ENCODE data around the gene SMOC2. TPM values are rescaled to one million over a fixed set of nuclear protein-coding genes. Genes with fewer than 3 reads are reported as not detected.

Gene SMOC2
- total and polyA plus RNA-seq, 2 of the 13 experiments (the other 11 are each of a cell fraction or from before 2014, with no cell fraction given) = not detected

DNA sequence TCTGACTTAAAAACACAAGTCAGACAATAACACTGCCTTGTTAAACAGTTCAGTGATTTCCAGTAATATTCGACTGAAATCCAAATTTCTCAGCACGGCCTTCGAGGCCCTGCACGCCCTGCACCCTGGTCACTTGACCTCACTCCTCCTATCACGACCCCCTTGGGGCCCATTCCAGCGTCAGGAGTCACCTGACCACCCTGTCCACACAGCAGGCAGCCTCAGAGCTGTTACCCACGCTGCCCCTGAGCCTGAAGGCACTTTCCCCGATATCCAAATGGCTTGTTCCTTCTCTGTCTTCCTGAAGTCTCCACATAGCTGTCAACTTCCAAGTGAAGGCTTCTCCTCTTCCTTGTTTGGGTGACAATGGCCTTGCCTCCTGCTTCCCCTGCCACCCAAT is 33.1 kb upstream of the SMOC2 start:
- Histone ChIP-seq H2AFZ (ENCODE audit: low read length) (no peak overlapping the region), H3K27ac (ENCODE audit: extremely low read length, insufficient read depth, low read length) (no peak overlapping the region), H3K36me3 (replicated peaks in 1 of 2; ENCODE audit: control insufficient read depth in 1 of 2, insufficient read depth in 2 of 2, low read length in 2 of 2) (no peaks in the 10 kb centered on the region), H3K4me3 (replicated peaks in 1 of 3; ENCODE audit: insufficient read depth in 1 of 3, low read depth in 2 of 3, low read length in 3 of 3) (no peak overlapping the region), H3K4me1 (ENCODE audit: insufficient read depth, low read length) (no peaks in the 10 kb centered on the region), H3K27me3 (ENCODE audit: control insufficient read depth in 1 of 2, insufficient read depth in 2 of 2, low read length in 2 of 2) (peaks cover 13 to 75% of the 10 kb centered on the region in 2 experiments), H3K9me3 (ENCODE audit: low read length) (no peaks in the 10 kb centered on the region), H3K79me2 (ENCODE audit: insufficient read depth, low read length) (no peaks in the 10 kb centered on the region), H3K9ac (ENCODE audit: insufficient read depth, low read depth, low read length) (no peak overlapping the region), H3K4me2 (ENCODE audit: low read depth, low read length) (no peak overlapping the region), H4K20me1 (ENCODE audit: insufficient read depth, low read length) (no peaks in the 10 kb centered on the region; the same call in 1 of the 2 replicates)
- in situ Hi-C loops (cut with HindIII; ENCODE audit: extremely low pct_ligation_motif_present, low pct_unique_long_range_greater_than_20kb) (no loop called here), intact Hi-C loops (cut with micrococcal nuclease; ENCODE audit: unreplicated experiment) (no loop called here)
- WGBS (ENCODE audit: low lambda C conversion rate) = 0% methylated on average over 8 of the region's 8 CpGs
- DNase-seq (ENCODE audit: low spot score) = no peak
- BruUV-seq (replicated peaks) = no TSS peak
- ChIA-PET CTCF (ENCODE audit: low intra/inter-chr PET ratio, low total read pairs) (no interaction called here), POLR2A (no interaction called here)
- no peak for FAIRE-seq
- TF ChIP-seq KLF11 (CRISPR knock-in tag; IDR thresholded peaks at IDR 0.05) (no peak), HNF4G (IDR thresholded peaks at IDR 0.05; ENCODE audit: borderline replicate concordance, low read depth, low read length) (no peak), HNF4G (CRISPR knock-in tag; IDR thresholded peaks at IDR 0.05; ENCODE audit: borderline replicate concordance, low read depth) (no peak), ZFP90 (CRISPR knock-in tag; IDR thresholded peaks at IDR 0.05; ENCODE audit: borderline replicate concordance) (no peak)
- TF ChIP-seq, protein P1, sequence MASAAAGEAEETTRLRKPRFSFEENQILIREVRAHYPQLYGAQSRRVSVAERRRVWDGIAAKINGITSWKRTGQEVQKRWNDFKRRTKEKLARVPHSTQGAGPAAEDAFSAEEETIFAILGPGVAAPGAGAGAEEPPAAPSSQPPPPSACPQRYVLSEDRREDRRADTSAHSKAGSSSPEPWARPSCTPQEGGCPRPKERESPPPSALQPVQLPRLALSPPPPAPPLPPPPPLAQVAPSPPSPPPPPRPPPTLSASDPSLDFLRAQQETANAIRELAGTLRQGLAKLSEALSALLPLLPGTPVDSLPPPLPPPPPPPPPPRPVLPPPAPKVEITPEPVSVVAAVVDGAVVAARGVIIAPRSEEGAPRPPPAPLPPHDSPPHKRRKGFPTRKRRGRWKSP (CRISPR knock-in tag; IDR thresholded peaks at IDR 0.05) = no peak
- TF ChIP-seq, protein P2, sequence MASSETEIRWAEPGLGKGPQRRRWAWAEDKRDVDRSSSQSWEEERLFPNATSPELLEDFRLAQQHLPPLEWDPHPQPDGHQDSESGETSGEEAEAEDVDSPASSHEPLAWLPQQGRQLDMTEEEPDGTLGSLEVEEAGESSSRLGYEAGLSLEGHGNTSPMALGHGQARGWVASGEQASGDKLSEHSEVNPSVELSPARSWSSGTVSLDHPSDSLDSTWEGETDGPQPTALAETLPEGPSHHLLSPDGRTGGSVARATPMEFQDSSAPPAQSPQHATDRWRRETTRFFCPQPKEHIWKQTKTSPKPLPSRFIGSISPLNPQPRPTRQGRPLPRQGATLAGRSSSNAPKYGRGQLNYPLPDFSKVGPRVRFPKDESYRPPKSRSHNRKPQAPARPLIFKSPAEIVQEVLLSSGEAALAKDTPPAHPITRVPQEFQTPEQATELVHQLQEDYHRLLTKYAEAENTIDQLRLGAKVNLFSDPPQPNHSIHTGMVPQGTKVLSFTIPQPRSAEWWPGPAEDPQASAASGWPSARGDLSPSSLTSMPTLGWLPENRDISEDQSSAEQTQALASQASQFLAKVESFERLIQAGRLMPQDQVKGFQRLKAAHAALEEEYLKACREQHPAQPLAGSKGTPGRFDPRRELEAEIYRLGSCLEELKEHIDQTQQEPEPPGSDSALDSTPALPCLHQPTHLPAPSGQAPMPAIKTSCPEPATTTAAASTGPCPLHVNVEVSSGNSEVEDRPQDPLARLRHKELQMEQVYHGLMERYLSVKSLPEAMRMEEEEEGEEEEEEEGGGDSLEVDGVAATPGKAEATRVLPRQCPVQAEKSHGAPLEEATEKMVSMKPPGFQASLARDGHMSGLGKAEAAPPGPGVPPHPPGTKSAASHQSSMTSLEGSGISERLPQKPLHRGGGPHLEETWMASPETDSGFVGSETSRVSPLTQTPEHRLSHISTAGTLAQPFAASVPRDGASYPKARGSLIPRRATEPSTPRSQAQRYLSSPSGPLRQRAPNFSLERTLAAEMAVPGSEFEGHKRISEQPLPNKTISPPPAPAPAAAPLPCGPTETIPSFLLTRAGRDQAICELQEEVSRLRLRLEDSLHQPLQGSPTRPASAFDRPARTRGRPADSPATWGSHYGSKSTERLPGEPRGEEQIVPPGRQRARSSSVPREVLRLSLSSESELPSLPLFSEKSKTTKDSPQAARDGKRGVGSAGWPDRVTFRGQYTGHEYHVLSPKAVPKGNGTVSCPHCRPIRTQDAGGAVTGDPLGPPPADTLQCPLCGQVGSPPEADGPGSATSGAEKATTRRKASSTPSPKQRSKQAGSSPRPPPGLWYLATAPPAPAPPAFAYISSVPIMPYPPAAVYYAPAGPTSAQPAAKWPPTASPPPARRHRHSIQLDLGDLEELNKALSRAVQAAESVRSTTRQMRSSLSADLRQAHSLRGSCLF (CRISPR knock-in tag; IDR thresholded peaks at IDR 0.05; ENCODE audit: borderline replicate concordance) = no peak
- TF ChIP-seq, protein P3, sequence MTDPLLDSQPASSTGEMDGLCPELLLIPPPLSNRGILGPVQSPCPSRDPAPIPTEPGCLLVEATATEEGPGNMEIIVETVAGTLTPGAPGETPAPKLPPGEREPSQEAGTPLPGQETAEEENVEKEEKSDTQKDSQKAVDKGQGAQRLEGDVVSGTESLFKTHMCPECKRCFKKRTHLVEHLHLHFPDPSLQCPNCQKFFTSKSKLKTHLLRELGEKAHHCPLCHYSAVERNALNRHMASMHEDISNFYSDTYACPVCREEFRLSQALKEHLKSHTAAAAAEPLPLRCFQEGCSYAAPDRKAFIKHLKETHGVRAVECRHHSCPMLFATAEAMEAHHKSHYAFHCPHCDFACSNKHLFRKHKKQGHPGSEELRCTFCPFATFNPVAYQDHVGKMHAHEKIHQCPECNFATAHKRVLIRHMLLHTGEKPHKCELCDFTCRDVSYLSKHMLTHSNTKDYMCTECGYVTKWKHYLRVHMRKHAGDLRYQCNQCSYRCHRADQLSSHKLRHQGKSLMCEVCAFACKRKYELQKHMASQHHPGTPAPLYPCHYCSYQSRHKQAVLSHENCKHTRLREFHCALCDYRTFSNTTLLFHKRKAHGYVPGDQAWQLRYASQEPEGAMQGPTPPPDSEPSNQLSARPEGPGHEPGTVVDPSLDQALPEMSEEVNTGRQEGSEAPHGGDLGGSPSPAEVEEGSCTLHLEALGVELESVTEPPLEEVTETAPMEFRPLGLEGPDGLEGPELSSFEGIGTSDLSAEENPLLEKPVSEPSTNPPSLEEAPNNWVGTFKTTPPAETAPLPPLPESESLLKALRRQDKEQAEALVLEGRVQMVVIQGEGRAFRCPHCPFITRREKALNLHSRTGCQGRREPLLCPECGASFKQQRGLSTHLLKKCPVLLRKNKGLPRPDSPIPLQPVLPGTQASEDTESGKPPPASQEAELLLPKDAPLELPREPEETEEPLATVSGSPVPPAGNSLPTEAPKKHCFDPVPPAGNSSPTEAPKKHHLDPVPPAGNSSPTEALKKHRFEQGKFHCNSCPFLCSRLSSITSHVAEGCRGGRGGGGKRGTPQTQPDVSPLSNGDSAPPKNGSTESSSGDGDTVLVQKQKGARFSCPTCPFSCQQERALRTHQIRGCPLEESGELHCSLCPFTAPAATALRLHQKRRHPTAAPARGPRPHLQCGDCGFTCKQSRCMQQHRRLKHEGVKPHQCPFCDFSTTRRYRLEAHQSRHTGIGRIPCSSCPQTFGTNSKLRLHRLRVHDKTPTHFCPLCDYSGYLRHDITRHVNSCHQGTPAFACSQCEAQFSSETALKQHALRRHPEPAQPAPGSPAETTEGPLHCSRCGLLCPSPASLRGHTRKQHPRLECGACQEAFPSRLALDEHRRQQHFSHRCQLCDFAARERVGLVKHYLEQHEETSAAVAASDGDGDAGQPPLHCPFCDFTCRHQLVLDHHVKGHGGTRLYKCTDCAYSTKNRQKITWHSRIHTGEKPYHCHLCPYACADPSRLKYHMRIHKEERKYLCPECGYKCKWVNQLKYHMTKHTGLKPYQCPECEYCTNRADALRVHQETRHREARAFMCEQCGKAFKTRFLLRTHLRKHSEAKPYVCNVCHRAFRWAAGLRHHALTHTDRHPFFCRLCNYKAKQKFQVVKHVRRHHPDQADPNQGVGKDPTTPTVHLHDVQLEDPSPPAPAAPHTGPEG (CRISPR knock-in tag; IDR thresholded peaks at IDR 0.05) = no peak
- TF ChIP-seq, protein P4, sequence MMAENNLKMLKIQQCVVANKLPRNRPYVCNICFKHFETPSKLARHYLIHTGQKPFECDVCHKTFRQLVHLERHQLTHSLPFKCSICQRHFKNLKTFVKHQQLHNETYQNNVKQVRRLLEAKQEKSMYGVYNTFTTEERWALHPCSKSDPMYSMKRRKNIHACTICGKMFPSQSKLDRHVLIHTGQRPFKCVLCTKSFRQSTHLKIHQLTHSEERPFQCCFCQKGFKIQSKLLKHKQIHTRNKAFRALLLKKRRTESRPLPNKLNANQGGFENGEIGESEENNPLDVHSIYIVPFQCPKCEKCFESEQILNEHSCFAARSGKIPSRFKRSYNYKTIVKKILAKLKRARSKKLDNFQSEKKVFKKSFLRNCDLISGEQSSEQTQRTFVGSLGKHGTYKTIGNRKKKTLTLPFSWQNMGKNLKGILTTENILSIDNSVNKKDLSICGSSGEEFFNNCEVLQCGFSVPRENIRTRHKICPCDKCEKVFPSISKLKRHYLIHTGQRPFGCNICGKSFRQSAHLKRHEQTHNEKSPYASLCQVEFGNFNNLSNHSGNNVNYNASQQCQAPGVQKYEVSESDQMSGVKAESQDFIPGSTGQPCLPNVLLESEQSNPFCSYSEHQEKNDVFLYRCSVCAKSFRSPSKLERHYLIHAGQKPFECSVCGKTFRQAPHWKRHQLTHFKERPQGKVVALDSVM (CRISPR knock-in tag; IDR thresholded peaks at IDR 0.05) = no peak
- no peak for ATAC-seq

All from HepG2 (cell line).